ENCODE measurements around the gene PANX1. TPM values are rescaled to one million over a fixed set of nuclear protein-coding genes. Genes with fewer than 3 reads are reported as not detected.

The PANX1 gene
- total RNA-seq, 2 experiments from 2014 or later: 11.3 to 16.5 TPM

DNA sequence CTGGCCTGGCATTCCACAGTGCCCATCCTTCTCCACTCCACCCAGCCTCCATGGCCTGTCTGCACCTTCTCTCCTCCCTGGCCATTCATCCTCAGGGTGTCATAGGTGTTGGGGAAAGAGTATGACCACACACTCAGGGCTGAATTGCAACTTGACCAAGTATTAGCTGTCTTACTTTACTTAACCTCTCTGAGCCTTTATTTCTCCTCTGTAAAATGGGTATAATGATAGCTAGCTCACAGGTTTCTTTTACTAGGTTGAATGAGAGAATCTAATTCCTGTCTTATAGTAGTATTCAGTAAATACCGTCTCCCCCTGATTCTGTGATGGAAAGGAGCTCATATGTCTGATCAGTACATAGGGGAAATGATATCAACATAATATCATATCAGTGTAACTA, 16.0 kb downstream of the PANX1 start:
- intact Hi-C loops (cut with micrococcal nuclease; ENCODE audit: unreplicated experiment): no loop called here
- peaks cover 7% of the 10 kb centered on the region; the same call in 1 of the 2 replicates for H4K20me1 ChIP-seq (ENCODE audit: insufficient read depth, low read length)
- 0 out of 2 replicates have a peak, but pooled peaks cover 5% of the 10 kb centered on the region for H3K79me2 ChIP-seq (ENCODE audit: insufficient read depth, low read depth, low read length)
- no peaks in the 10 kb centered on the region for H3K36me3 ChIP-seq (ENCODE audit: insufficient read depth, low read length)
- no peak for DNase-seq (ENCODE audit: low spot score)
- no peak overlapping the region for H3K4me3 ChIP-seq (ENCODE audit: low read depth, low read length, poor library complexity, severe bottlenecking)
- H2AFZ ChIP-seq (ENCODE audit: low read length): no peak overlapping the region
- ChIA-PET POLR2A (interaction anchor here (0.6 to 1.5 kb wide), 3 partner anchors 16 to 459 kb away, joined by 3 to 4 read pairs (median 3); partner anchors contain the start of gene PANX1), CTCF (ENCODE audit: unreplicated experiment) (no interaction called here)
- no TSS peak for BruUV-seq (replicated peaks)
- no peak overlapping the region for H3K4me2 ChIP-seq (ENCODE audit: low read length)
- no peak overlapping the region for H3K27ac ChIP-seq (ENCODE audit: low read depth, low read length, poor library complexity, severe bottlenecking)
- H3K9me3 ChIP-seq (ENCODE audit: low read length): no peaks in the 10 kb centered on the region
- no peak for TF ChIP-seq EZH2phosphoT487 (IDR thresholded peaks at IDR 0.05; ENCODE audit: borderline replicate concordance, low read depth, low read length)
- no peaks in the 10 kb centered on the region for H3K4me1 ChIP-seq (ENCODE audit: insufficient read depth, low read length, poor library complexity, severe bottlenecking)
- no peaks in the 10 kb centered on the region for H3K9me2 ChIP-seq (ENCODE audit: insufficient read depth, low read length)

DNA sequence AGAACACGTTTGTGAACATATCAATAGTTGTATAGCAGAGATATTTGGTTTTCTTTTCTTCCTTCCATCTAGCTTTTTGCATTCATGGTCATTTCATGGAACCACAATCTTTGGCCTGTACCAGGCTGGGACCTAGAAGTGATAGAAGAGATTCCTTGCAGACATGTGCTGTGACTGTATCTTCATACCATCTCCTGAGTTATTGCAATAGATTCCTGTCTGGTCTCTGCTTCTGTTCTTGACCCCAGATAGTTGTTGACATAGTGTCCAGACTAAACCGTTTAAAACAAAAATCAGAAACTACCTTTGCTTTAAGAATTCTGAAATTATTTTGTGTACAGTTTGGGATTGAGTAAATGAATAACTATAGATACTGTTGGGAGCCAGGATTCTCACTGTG, 16.8 kb downstream of the PANX1 start:
- POLR2A ChIA-PET: interaction anchor here (0.6 to 1.5 kb wide), 2 partner anchors 17 to 42 kb away, joined by 3 to 4 read pairs; partner anchors contain the start of gene PANX1

DNA sequence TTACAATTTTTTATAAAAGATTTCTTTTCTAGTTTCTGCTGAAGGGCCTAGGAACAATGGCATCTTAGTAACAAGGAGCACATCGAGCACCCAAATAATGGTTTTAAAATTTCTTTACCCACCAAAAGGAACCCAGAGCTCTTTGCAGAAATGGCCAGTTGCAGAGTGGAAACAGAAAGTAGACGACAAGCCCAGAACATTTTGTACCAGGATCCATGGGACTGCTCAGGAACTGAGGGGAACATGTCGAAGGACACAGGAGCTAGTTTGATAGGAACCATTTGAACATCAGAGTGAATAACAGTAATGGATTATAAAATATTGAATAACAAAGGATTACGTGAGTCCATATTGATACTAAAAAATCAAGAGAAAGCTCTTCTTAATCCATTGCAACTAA, 17.3 kb downstream of the PANX1 start:
- Histone ChIP-seq H3K9me2 (ENCODE audit: insufficient read depth, low read length) (no peaks in the 10 kb centered on the region), H4K20me1 (ENCODE audit: insufficient read depth, low read length) (peaks cover 3% of the 10 kb centered on the region; the same call in 1 of the 2 replicates), H3K9me3 (ENCODE audit: low read length) (no peaks in the 10 kb centered on the region), H3K4me2 (ENCODE audit: low read length) (no peak overlapping the region), H3K36me3 (ENCODE audit: insufficient read depth, low read length) (no peaks in the 10 kb centered on the region), H3K4me1 (ENCODE audit: insufficient read depth, low read length, poor library complexity, severe bottlenecking) (peaks cover 4% of the 10 kb centered on the region), H3K4me3 (ENCODE audit: low read depth, low read length, poor library complexity, severe bottlenecking) (no peak overlapping the region), H3K79me2 (ENCODE audit: insufficient read depth, low read depth, low read length) (no peaks in the 10 kb centered on the region), H2AFZ (ENCODE audit: low read length) (no peak overlapping the region), H3K27ac (ENCODE audit: low read depth, low read length, poor library complexity, severe bottlenecking) (no peak overlapping the region)
- DNase-seq (ENCODE audit: low spot score): no peak
- TF ChIP-seq, protein P1, sequence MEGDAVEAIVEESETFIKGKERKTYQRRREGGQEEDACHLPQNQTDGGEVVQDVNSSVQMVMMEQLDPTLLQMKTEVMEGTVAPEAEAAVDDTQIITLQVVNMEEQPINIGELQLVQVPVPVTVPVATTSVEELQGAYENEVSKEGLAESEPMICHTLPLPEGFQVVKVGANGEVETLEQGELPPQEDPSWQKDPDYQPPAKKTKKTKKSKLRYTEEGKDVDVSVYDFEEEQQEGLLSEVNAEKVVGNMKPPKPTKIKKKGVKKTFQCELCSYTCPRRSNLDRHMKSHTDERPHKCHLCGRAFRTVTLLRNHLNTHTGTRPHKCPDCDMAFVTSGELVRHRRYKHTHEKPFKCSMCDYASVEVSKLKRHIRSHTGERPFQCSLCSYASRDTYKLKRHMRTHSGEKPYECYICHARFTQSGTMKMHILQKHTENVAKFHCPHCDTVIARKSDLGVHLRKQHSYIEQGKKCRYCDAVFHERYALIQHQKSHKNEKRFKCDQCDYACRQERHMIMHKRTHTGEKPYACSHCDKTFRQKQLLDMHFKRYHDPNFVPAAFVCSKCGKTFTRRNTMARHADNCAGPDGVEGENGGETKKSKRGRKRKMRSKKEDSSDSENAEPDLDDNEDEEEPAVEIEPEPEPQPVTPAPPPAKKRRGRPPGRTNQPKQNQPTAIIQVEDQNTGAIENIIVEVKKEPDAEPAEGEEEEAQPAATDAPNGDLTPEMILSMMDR (conservative IDR thresholded peaks at IDR 0.05; ENCODE audit: low read length): no peak
- no peak for TF ChIP-seq EZH2phosphoT487 (IDR thresholded peaks at IDR 0.05; ENCODE audit: borderline replicate concordance, low read depth, low read length)
- intact Hi-C loops (cut with micrococcal nuclease; ENCODE audit: unreplicated experiment): no loop called here
- POLR2A ChIA-PET: interaction anchor here (1.5 kb wide), 1 partner anchor 18 kb away, joined by 4 read pairs; the partner anchor contains the start of gene PANX1
- CTCF ChIA-PET (ENCODE audit: unreplicated experiment): no interaction called here
- no TSS peak for BruUV-seq (replicated peaks)

More for the DNA sequence above, 16.8 kb downstream of the PANX1 start:
- Histone ChIP-seq H4K20me1 (ENCODE audit: insufficient read depth, low read length) (peaks cover under 1% of the 10 kb centered on the region; the same call in 1 of the 2 replicates), H3K4me1 (ENCODE audit: insufficient read depth, low read length, poor library complexity, severe bottlenecking) (no peaks in the 10 kb centered on the region), H3K9me3 (ENCODE audit: low read length) (no peaks in the 10 kb centered on the region), H3K27ac (ENCODE audit: low read depth, low read length, poor library complexity, severe bottlenecking) (no peak overlapping the region), H2AFZ (ENCODE audit: low read length) (no peak overlapping the region), H3K4me2 (ENCODE audit: low read length) (no peak overlapping the region), H3K9me2 (ENCODE audit: insufficient read depth, low read length) (no peaks in the 10 kb centered on the region), H3K36me3 (ENCODE audit: insufficient read depth, low read length) (no peaks in the 10 kb centered on the region), H3K4me3 (ENCODE audit: low read depth, low read length, poor library complexity, severe bottlenecking) (no peak overlapping the region), H3K79me2 (ENCODE audit: insufficient read depth, low read depth, low read length) (0 out of 2 replicates have a peak, but pooled peaks cover under 1% of the 10 kb centered on the region)
- intact Hi-C loops (cut with micrococcal nuclease; ENCODE audit: unreplicated experiment): no loop called here
- no TSS peak for BruUV-seq (replicated peaks)
- CTCF ChIA-PET (ENCODE audit: unreplicated experiment): no interaction called here
- no peak for TF ChIP-seq EZH2phosphoT487 (IDR thresholded peaks at IDR 0.05; ENCODE audit: borderline replicate concordance, low read depth, low read length)
- TF ChIP-seq, protein P1 (conservative IDR thresholded peaks at IDR 0.05; ENCODE audit: low read length): no peak
- DNase-seq (ENCODE audit: low spot score): no peak
